HG03025 (cell line): ENCODE data around the gene OR10A2.
"Not testable (repeated sequence)": the region's sequence is repeated elsewhere in the genome, so short reads cannot be mapped to it uniquely, and the experiment has no call there.

Source experiments
- ATAC-seq: cut with Tn5 transposase; IDR thresholded peaks from one replicate; pipeline ENCODE4 v1.9.1; 2021; ENCODE audit warnings: mild to moderate bottlenecking, moderate library complexity; ENCODE audit not compliant: unreplicated experiment, low FRiP score

OR10A2 gene

GRCh38 chr11:6876914-6877313 is 14.1 kb downstream of the OR10A2 start:
- ATAC-seq, result no peak

- ATAC-seq, result no peak
Observed at GRCh38 chr11:6882751-6883150, 19.9 kb downstream of the OR10A2 start.

GRCh38 chr11:6887711-6888110 is 24.9 kb downstream of the OR10A2 start:
- ATAC-seq, result not testable (repeated sequence)

DNA sequence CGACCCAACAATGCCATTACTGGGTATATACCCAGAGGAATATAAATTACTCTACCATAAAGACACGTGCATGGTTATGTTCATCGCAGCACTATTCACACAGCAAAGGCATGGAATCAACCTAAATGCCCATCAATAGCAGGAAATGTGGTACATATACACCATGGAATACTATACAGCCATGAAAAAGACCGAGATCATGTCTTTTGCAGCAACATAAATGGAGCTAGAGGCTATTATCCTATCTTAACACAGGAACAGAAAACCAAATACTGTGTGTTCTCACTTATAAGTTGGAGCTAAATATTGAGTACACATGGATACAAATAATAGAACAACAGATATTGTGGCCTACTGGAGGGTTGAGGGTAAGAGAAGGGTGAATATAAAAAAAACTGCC is 26.0 kb downstream of the OR10A2 start:
- no peak for ATAC-seq

DNA sequence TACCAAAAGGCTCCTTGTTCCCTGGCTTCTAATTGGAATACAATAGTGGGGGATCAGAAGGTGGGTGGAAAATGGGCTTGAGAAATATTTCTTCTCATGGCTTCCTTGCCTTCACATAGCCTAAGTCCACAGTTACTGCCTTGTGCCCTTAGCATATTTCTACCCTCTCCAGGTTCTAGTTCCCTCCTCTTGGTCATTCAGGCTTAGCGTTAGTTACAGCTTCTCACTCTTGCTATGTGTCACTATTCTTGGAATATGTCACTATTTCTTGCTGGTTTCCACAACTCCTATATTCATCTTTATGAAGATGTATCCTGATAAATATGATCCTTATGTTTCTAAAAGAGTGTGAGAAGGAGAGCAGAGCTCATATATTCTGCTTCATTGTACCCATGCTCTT is 27.0 kb downstream of the OR10A2 start:
- no peak for ATAC-seq

DNA sequence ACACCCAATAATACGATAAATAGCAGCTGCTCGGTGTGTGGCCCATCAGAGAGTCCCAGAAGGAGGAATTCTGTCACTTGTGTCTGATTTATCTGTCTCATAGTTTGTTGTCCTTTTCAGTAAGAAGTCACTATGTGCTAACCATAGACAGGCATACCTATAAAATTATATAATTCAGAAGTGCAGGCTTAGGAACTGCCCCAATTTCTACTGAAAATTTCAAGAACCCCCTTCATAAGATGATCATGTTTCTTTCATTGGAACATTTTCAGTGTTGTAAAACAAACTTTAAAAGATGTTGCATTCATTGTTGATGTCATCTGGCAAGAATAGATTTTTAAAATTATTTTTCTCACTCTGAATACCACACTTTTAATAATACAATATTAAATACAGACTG is 29.5 kb downstream of the OR10A2 start, which contains the start of gene OR2D2:
OR2D2 (minus strand) TSS at position 101 of the 400 bp plus-strand sequence; CDS start at position 101, 0 bp downstream.
- ATAC-seq, result no peak

- no peak for ATAC-seq
Observed at GRCh38 chr11:6894097-6894496, 31.2 kb downstream of the OR10A2 start.

DNA sequence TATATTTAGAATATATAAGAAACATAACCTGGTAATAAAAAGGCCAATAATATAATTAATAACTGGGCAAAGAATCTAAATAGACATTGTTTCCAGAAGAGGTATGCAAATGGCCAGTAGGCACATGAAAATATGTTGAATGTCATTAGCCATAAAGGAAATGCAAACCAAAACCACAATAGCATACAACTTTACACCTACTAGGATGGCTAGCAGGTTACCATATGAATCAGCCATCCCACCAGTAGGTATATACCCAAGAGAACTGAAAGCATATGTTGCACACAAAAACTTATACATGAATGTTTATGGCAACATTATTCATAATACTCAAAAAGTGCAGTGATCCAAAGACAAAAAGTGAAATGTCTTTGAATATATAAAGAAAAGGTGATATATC is 32.2 kb downstream of the OR10A2 start:
- ATAC-seq, result peak; percentile 75

- ATAC-seq, result no peak
Observed at GRCh38 chr11:6898911-6899310, 36.1 kb downstream of the OR10A2 start.

GRCh38 chr11:6900327-6900999 is 37.6 kb downstream of the OR10A2 start:
- ATAC-seq, result no peak

- ATAC-seq, result not testable (repeated sequence)
Observed at GRCh38 chr11:6904804-6905203, 41.9 kb downstream of the OR10A2 start.

DNA sequence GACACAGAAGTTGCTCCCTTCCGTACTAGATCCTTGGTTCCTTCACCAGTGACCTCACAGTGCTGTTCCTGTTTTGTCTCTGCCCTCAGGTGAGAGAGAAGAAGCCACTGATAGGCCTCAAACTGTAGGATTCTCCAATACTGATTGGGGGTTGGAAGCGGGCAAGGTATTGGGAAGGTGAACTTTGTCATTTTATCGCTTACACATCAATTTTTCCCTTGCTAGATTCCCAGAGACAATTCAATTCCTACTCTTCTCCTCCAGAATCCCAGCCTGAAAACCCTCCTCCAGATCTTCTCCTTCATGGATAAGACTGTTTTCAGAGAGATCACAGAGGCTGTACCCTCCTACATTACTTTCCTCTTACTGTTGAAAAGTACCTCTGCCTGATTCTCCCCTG is 48.5 kb downstream of the OR10A2 start:
- ATAC-seq, result no peak

GRCh38 chr11:6911948-6912347 is 49.1 kb downstream of the OR10A2 start:
- ATAC-seq, result no peak

DNA sequence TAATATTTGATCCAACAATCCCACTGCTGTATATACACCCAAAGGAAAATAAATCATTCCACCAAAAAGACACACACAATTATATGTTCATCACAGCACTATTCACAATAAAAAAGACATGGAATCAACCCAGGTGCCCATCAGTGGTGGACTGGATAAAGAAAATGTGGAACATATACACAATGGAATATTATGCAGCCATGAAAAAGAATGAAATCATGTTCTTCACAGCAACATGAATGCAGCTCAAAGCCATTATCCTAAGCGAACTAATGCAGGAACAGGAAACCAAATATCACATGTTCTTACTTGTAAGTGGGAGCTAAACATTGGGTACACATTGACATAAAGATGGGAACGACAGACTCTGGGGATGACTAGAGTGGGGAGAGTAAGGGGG is 56.8 kb downstream of the OR10A2 start:
- no peak for ATAC-seq

- no peak for ATAC-seq
Observed at GRCh38 chr11:6920702-6921101, 57.8 kb downstream of the OR10A2 start, which contains the start of gene OR2D3. OR2D3 (plus strand) TSS chr11:6921002; CDS start chr11:6921002, 0 bp downstream.
